GM19023 (cell line): ENCODE results near the gene CA9.
A peak's percentile ranks its signal among the peaks of the same experiment; 100 is the strongest.

Experiments used
- ATAC-seq: cut with Tn5 transposase; IDR thresholded peaks from one replicate; pipeline ENCODE4 v1.9.1; 2021; ENCODE audit warnings: mild to moderate bottlenecking, moderate library complexity; ENCODE audit not compliant: unreplicated experiment

The CA9 gene

GRCh38 chr9:35651956-35652828, 21.5 kb upstream of the CA9 start:
- ATAC-seq: no peak

DNA sequence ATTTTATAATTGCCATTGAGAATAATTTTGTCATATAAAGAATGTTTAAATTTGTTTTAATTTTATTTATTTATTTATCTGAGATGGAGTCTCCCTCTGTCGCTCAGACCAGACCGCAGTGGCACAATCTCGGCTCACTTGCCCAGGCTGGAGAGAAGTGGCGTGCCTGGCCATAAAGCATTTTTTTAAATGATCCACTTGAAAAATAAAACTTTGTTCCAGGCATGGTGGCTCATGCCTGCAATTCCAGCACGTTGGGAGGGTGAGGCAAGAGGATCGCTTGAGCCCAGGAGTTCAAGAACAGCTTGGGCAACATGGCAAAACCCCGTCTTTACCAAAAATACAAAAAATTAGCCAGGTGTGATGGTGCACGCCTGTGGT, 20.9 kb upstream of the CA9 start:
- ATAC-seq: no peak

DNA sequence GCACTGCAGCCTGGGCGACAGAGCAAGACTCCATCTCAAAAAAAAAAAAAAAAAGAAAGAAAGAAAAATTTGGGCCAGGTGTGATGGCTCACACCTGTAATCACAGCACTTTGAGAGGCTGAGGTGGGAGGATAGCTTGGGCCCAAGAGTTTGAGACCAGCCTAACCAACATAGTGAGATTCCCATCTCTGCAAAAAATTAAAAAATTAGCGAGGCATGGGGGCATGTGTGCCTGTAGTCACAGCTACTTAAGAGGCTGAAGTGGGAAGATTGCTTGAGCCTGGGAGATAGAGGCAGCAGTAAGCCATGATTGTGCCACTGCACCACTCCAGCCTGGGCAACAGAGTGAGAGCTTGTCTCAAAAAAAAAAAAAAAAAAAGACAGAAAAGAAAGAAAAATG, 20.1 kb upstream of the CA9 start:
- no peak for ATAC-seq

- ATAC-seq: no peak
These were observed 17.4 kb upstream of the CA9 start for GRCh38 chr9:35656348-35656747.

DNA sequence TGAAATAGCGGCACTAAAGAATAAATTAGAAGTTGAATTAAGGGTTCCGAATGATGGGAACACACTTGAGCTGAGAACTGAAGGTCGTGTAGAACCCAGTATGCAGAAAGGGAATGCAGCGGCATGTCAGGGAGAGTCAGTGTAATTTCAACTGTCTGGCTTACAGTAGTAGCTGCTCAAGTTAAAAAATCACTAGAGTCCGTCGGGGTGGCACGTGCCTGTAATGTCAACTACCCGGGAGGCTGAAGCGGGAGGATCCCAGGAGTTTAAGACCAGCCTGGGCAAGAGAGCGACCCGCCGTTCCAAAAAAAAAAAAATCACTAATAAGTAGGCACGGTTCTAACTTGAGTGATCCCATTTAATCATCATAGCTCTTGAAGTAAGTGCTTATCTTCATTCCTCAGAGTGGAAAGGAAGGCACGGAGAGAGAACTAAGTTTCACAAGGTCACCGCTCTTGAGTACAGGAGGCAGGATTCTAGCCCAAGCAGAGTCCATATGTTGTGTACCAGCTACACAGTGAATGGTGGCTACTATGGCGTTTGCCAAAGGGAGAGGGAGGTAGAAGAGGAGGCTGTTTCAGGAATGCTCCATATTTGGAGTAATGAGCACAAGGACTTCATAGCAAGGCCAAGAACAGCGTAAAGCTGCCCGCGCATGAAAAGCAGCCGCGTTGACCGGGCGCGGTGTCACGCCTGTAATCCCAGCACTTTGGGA, 16.7 kb upstream of the CA9 start:
- peak; percentile 1 for ATAC-seq

- peak; percentile 85 for ATAC-seq
These were observed 16.1 kb upstream of the CA9 start, which contains the start of gene RMRP for GRCh38 chr9:35657546-35658136. Gene RMRP (minus strand): TSS chr9:35658019.

- peak; percentile 66 for ATAC-seq
These were observed 15.4 kb upstream of the CA9 start, which contains the start of gene CCDC107 for GRCh38 chr9:35658137-35658967. Gene CCDC107 (plus strand): TSS chr9:35658292. CDS start chr9:35658380, 88 bp downstream.

GRCh38 chr9:35658968-35659220, 14.8 kb upstream of the CA9 start:
- no peak for ATAC-seq

DNA sequence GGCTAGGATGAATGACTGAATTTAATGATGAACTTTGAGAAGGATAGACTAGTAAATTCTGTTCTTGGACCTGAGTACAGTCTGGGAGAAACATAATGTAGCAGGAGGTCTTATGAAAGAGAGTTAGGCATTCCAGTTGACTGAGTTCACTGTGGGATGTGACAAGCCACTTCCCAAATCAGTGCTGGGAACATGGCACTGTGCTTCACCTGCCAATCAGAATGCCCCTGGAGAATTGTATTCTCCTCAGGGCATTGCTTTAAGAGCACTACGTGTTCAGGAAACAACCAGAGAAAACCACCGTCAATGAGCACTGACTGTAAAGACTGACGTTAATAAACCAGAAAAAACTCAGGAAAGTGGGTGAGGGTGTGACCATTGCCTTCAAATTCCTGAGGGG, 14.4 kb upstream of the CA9 start:
- no peak for ATAC-seq

GRCh38 chr9:35660966-35661415, 12.7 kb upstream of the CA9 start:
- no peak for ATAC-seq

DNA sequence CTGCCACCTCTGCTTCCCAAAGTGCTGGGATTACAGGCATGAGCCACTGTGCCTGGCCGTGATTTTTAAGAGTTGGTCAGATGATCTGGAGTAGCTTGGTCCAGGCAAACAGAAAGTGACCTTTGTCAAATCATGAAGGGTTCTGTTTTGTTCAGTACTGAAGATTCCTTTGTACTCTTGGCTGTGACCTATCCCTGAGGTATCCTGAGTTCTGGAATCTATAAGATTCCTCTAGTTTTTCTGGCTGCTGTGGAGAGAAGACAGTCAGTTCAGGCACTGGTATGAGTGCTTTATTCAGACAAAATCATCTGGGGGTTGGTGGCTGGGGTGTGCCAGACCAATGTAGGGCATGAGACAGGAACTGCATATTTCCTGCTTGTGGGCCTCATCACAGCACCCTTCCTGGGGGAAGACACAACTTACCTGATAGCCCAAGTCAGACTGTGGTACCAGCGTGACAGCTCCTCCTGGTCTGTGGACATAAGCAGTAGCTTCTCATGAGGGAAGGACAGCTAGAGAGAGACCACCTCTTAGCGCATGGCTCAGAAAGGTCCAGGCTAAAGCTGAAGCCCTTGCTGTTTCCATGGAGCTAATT, 11.9 kb upstream of the CA9 start:
- no peak for ATAC-seq

GRCh38 chr9:35662437-35662836, 11.3 kb upstream of the CA9 start:
- ATAC-seq: no peak

GRCh38 chr9:35664531-35665470, 8.9 kb upstream of the CA9 start, which contains the start of gene ARHGEF39:
Gene ARHGEF39 (minus strand): TSS chr9:35665195. CDS start chr9:35665169, 26 bp downstream.
- peak; percentile 64 for ATAC-seq

DNA sequence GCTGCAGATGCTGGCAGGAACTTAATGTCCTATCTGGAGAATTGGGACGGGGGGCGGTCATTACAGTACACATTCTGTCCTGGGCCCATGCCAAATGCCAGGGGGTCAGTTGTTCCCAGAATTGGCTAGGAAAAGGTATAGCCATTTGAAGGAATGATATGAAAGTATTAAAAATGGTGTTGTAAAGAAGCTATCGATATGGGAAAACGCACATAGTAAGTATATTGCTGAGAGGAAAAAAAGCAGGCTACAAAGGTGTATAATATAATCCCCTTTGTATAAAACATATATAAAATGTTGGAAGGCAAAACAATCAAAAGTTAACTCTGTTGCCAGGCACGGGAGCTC, 8.3 kb upstream of the CA9 start:
- no peak for ATAC-seq

GRCh38 chr9:35666045-35666444, 7.7 kb upstream of the CA9 start:
- ATAC-seq: no peak

DNA sequence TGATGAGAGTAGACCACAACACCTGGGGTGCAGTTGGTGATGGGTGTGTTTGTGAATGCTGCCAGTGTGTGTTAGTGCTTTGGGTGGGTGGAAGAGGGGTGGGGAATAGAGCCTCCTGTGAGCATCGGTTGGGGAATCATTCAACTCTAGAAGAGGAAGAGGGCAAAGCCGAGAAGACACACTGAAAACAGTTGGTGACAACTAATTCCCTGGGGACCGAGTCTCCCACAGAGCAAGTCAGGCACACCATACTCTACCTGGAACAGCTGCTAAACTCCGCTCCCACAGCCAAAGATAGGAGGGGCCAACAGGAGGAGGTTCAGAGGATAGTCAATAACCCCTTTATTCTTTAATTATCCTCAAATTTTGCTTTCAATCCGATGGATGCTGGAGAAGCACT, 7.2 kb upstream of the CA9 start:
- ATAC-seq: no peak

- ATAC-seq: no peak
These were observed 5.8 kb upstream of the CA9 start for GRCh38 chr9:35667939-35668338.

DNA sequence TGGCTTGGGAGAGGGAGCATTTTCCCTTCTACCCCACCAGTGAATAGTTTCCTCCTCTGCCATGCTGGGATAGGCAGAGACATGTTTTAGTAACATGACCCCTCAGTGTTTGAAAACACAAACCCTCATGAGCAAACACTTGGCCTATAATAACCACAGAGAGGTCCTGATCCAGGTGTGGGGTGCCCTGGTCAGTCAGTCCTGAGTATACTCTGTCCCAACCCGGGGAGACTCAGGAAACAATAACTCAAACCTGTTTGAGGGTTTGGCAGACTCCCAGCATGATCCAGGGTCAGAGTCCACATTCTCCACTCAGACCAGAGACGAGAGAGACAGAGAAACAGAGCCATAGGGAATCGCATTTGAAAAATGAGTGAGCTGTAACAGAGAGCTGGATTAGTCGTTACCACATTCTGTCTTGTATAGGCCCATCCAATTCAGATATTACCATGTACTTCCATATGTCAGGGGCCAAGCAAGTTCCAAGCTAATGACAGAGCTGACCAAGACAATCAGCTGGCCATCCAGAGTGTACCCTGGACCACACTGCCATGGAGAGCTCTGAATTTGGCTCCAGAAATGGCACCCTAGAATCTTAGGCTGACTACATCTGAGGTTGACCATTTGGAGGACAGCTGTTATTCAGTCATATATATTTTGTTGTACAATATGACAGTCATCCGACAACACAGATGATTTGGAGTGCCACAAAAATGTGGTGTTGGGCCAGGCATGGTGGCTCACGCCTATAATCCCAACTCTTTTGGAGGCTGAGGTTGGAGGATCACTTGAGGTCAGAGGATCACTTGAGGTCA, 4.2 kb upstream of the CA9 start:
- no peak for ATAC-seq

- no peak for ATAC-seq
These were observed 265 bp downstream of the CA9 start for GRCh38 chr9:35674025-35674361.
